ENCODE measurements around the gene S100A7A. TPM values are rescaled to one million over a fixed set of nuclear protein-coding genes. Genes with fewer than 3 reads are reported as not detected.

S100A7A gene
- total and polyA plus RNA-seq, 10 of the 15 experiments (the other 5 are each of a cell fraction or from before 2014, with no cell fraction given): not detected

DNA sequence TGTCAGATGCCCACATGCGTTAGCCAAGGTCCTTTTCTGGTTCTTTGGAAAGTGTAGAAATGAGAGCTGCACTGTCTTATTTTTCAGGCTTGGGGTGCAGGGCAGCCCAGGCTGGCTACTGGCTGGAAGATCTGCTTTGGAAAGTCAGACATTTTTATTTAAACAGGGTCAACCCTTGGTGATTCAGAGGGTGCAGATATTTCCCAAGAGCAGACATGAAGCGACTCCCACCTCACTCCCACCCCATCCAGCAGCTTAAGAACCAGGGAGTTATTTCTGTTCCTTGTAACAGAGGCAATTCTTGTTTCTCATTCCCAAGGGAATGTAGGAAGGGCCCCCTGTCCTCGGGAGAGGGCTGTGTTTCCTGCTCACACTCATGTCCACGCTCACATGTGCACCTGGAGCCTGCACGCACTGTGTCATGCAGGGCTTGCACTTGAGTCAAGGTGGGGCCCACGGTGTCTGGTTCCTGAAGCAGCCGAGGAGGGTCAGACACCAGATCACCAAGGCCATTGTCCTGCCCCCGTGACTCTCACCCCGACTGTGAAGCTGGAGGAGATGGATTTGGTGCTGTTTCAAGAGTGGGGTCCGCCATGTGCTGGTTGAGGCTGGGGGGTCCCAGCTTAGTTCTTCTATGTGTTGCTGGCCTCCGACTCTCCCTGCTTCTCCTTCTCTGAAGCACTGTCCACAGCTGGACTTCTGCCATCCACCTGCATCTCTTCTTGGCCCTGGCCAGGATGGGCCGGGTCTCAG is 992 bp downstream of the S100A7A start:
- Histone ChIP-seq H3K27me3 (replicated peaks in 1 of 2; ENCODE audit: control insufficient read depth in 2 of 2, insufficient read depth in 2 of 2, low read length in 1 of 2) (no peaks in the 10 kb centered on the region), H3K9ac (ENCODE audit: control insufficient read depth, insufficient read depth, low read length) (no peak overlapping the region), H3K4me3 (no peak overlapping the region), H3K79me2 (ENCODE audit: control insufficient read depth, insufficient read depth, low read length) (no peaks in the 10 kb centered on the region), H3K9me3 (replicated peaks; ENCODE audit: control insufficient read depth, insufficient read depth, low read length) (no peaks in the 10 kb centered on the region), H2AFZ (ENCODE audit: control insufficient read depth, low read depth, low read length) (no peak overlapping the region), H3K36me3 (ENCODE audit: control insufficient read depth in 2 of 2, insufficient read depth in 2 of 2, low read length in 1 of 2) (no peaks in the 10 kb centered on the region), H3K27ac (ENCODE audit: control insufficient read depth, insufficient read depth) (no peak overlapping the region), H3K4me2 (ENCODE audit: control insufficient read depth, insufficient read depth) (no peak overlapping the region), H4K20me1 (ENCODE audit: control insufficient read depth, insufficient read depth) (no peaks in the 10 kb centered on the region), H3K4me1 (ENCODE audit: control insufficient read depth, insufficient read depth, low read length) (no peaks in the 10 kb centered on the region)
- in situ Hi-C loops (cut with MboI): no loop called here
- no peak for FAIRE-seq
- ChIA-PET POLR2A (no interaction called here), CTCF (interaction anchor here (1.1 kb wide), 1 partner anchor 77 kb away, joined by 3 read pairs; no protein-coding TSS in a partner anchor), SMC1A (ENCODE audit: uncharacterized antibody, unreplicated experiment) (no interaction called here), RAD21 (ENCODE audit: unreplicated experiment) (no interaction called here)
- no peak for TF ChIP-seq MYC (IDR thresholded peaks at IDR 0.05; ENCODE audit: insufficient read depth, insufficient read length, insufficient replicate concordance, low read length, severe bottlenecking)
- no peak for TF ChIP-seq MEF2B (IDR thresholded peaks at IDR 0.05; ENCODE audit: partially characterized antibody, poor library complexity, severe bottlenecking)
- no peak for TF ChIP-seq DPF2 (IDR thresholded peaks at IDR 0.05)
- TF ChIP-seq, protein P1, sequence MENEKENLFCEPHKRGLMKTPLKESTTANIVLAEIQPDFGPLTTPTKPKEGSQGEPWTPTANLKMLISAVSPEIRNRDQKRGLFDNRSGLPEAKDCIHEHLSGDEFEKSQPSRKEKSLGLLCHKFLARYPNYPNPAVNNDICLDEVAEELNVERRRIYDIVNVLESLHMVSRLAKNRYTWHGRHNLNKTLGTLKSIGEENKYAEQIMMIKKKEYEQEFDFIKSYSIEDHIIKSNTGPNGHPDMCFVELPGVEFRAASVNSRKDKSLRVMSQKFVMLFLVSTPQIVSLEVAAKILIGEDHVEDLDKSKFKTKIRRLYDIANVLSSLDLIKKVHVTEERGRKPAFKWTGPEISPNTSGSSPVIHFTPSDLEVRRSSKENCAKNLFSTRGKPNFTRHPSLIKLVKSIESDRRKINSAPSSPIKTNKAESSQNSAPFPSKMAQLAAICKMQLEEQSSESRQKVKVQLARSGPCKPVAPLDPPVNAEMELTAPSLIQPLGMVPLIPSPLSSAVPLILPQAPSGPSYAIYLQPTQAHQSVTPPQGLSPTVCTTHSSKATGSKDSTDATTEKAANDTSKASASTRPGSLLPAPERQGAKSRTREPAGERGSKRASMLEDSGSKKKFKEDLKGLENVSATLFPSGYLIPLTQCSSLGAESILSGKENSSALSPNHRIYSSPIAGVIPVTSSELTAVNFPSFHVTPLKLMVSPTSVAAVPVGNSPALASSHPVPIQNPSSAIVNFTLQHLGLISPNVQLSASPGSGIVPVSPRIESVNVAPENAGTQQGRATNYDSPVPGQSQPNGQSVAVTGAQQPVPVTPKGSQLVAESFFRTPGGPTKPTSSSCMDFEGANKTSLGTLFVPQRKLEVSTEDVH (IDR thresholded peaks at IDR 0.05; ENCODE audit: low read depth, partially characterized antibody): no peak
- TF ChIP-seq NRF1 (conservative IDR thresholded peaks at IDR 0.05; ENCODE audit: low read depth, low read length): no peak
- no peak for TF ChIP-seq IKZF1 (conservative IDR thresholded peaks at IDR 0.05)
- no peak for TF ChIP-seq RELA (IDR thresholded peaks at IDR 0.05; ENCODE audit: borderline replicate concordance, partially characterized antibody)
- no peak for TF ChIP-seq FOXM1 (IDR thresholded peaks at IDR 0.05; ENCODE audit: low read depth, low read length)
- no peak for TF ChIP-seq NR2C2 (IDR thresholded peaks at IDR 0.05; ENCODE audit: borderline replicate concordance, control insufficient read depth, insufficient read length, low read depth)
- no peak for TF ChIP-seq RUNX3 (IDR thresholded peaks at IDR 0.05; ENCODE audit: low read length)
- no peak for TF ChIP-seq RCOR1 (conservative IDR thresholded peaks at IDR 0.05; ENCODE audit: low read depth, low read length)
- TF ChIP-seq EGR1 (IDR thresholded peaks at IDR 0.05; ENCODE audit: borderline replicate concordance in 1 of 2, low read depth in 2 of 2, low read length in 2 of 2): no peak
- TF ChIP-seq BACH1 (IDR thresholded peaks at IDR 0.05; ENCODE audit: borderline replicate concordance): no peak
- TF ChIP-seq, protein P2, sequence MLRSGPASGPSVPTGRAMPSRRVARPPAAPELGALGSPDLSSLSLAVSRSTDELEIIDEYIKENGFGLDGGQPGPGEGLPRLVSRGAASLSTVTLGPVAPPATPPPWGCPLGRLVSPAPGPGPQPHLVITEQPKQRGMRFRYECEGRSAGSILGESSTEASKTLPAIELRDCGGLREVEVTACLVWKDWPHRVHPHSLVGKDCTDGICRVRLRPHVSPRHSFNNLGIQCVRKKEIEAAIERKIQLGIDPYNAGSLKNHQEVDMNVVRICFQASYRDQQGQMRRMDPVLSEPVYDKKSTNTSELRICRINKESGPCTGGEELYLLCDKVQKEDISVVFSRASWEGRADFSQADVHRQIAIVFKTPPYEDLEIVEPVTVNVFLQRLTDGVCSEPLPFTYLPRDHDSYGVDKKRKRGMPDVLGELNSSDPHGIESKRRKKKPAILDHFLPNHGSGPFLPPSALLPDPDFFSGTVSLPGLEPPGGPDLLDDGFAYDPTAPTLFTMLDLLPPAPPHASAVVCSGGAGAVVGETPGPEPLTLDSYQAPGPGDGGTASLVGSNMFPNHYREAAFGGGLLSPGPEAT (IDR thresholded peaks at IDR 0.05; ENCODE audit: low read depth): no peak
- no TSS peak for BruUV-seq (replicated peaks)
- WGBS (ENCODE audit: insufficient coverage, insufficient replicate concordance, low lambda C conversion rate, missing lambda C conversion rate): 9% methylated on average over 11 of the region's 12 CpGs
- intact Hi-C loops (cut with micrococcal nuclease; ENCODE audit: unreplicated experiment): no loop called here
- no peak for DNase-seq (ENCODE audit: low read depth, low spot score)
- no peak for ATAC-seq

All from GM12878 (cell line).